Smooth muscle cell (in vitro differentiated cells): ENCODE data around the gene BCKDK. TPM values are rescaled to one million over a fixed set of nuclear protein-coding genes. Genes with fewer than 3 reads are reported as not detected.
"Not testable (repeated sequence)": the region's sequence is repeated elsewhere in the genome, so short reads cannot be mapped to it uniquely, and the experiment has no call there.

Source experiments
- DNase-seq: peaks from one replicate; lab custom pipeline; 2025; ENCODE audit not compliant: unreplicated experiment; lab: John Stamatoyannopoulos, UW
- H2AFZ ChIP-seq: fragments of 200-600 bp; sonication (generic); 2 replicates; pipeline ENCODE4 v1.6.0; 2016; ENCODE audit warnings: antibody characterized with exemption, low read depth, mild to moderate bottlenecking
- H3F3A ChIP-seq: fragments of 200-600 bp; sonication (generic); 2 replicates; pipeline ENCODE4 v1.6.0; 2017; ENCODE audit warnings: antibody characterized with exemption, low read depth
- H3K27ac ChIP-seq: fragments of 200-600 bp; sonication (generic); 2 replicates; pipeline ENCODE4 v1.5.1; 2016; ENCODE audit warnings: low read depth, mild to moderate bottlenecking
- H3K27me3 ChIP-seq: fragments of 200-600 bp; sonication (generic); 2 replicates; pipeline ENCODE4 v1.6.1; 2016; ENCODE audit warnings: low read depth, mild to moderate bottlenecking
- H3K36me3 ChIP-seq: fragments of 200-600 bp; sonication (generic); 2 replicates; pipeline ENCODE4 v1.5.1; 2016; ENCODE audit warnings: low read depth
- H3K4me1 ChIP-seq: fragments of 200-600 bp; sonication (generic); 2 replicates; pipeline ENCODE4 v1.5.1; 2016; ENCODE audit warnings: low read depth
- H3K4me2 ChIP-seq: fragments of 200-600 bp; sonication (generic); 2 replicates; pipeline ENCODE4 v1.6.0; 2016; ENCODE audit warnings: mild to moderate bottlenecking
- H3K4me3 ChIP-seq: fragments of 200-600 bp; sonication (generic); 2 replicates; pipeline ENCODE4 v1.5.1; 2016; ENCODE audit warnings: mild to moderate bottlenecking
- H3K79me2 ChIP-seq: fragments of 200-600 bp; sonication (generic); 2 replicates; pipeline ENCODE4 v1.6.0; 2016; ENCODE audit warnings: low read depth, mild to moderate bottlenecking
- H3K9ac ChIP-seq: fragments of 200-600 bp; sonication (generic); 2 replicates; pipeline ENCODE4 v1.6.0; 2016; ENCODE audit warnings: low read depth
- H3K9me3 ChIP-seq: fragments of 200-600 bp; sonication (generic); replicated peaks from 2 replicates; pipeline ENCODE4 v1.5.1; 2016; ENCODE audit warnings: low read depth
- H4K20me1 ChIP-seq: fragments of 200-600 bp; sonication (generic); 2 replicates; pipeline ENCODE4 v1.6.0; 2016; ENCODE audit warnings: low read depth
- CTCF ChIP-seq: fragments of 200-600 bp; sonication (generic); IDR thresholded peaks from 2 replicates; pipeline ENCODE4 v1.5.1; 2017; ENCODE audit warnings: borderline replicate concordance, mild to moderate bottlenecking, antibody characterized with exemption; ENCODE audit not compliant: insufficient read depth, poor library complexity, severe bottlenecking
- WGBS: methylation state at CpG from one replicate; pipeline ENCODE4 v1.1.7; 2016; ENCODE audit warnings: low lambda C conversion rate; 5-methylcytosine and 5-hydroxymethylcytosine counted together
- polyA plus RNA-seq: library from polyadenylated mRNA; unstranded; fragments of >200 nt; fragmentation: Nextera tagmentation; extraction: Ambion mirVana; gene quantifications from 2 replicates; pipeline ENCODE4 v1.2.1, GENCODE V29; 2016
- total RNA-seq: library from RNA; depleted of rRNA; stranded (reverse); fragments of >200 nt; gene quantifications from 2 replicates; pipeline ENCODE4 v1.2.3, GENCODE V29; 2014

Gene BCKDK
- total and polyA plus RNA-seq, 2 experiments from 2014 or later = 40.5 to 82.6 TPM

- H3K4me2 ChIP-seq = no peak overlapping the region
- H3K9me3 ChIP-seq = no peaks in the 10 kb centered on the region
- 91% methylated on average over 6 of the region's 6 CpGs for WGBS
- H3K36me3 ChIP-seq = no peaks in the 10 kb centered on the region
- H3F3A ChIP-seq = no peaks in the 10 kb centered on the region
- H4K20me1 ChIP-seq = peaks cover 5% of the 10 kb centered on the region
- H3K27me3 ChIP-seq = no peaks in the 10 kb centered on the region
- H3K4me3 ChIP-seq = no peak overlapping the region
- H3K27ac ChIP-seq = no peak overlapping the region
- no peaks in the 10 kb centered on the region for H3K79me2 ChIP-seq
- H3K9ac ChIP-seq = no peak overlapping the region
- DNase-seq = no peak
- no peak overlapping the region for H2AFZ ChIP-seq
- no peak for TF ChIP-seq CTCF
- peaks cover 11% of the 10 kb centered on the region for H3K4me1 ChIP-seq
Observed at GRCh38 chr16:31136287-31136662, 28.1 kb downstream of the BCKDK start.

GRCh38 chr16:31136822-31137499 is 28.8 kb downstream of the BCKDK start:
- H3K36me3 ChIP-seq, H2AFZ ChIP-seq: not testable (repeated sequence)
- 96% methylated on average over 20 of the region's 20 CpGs for whole genome bisulfite sequencing

GRCh38 chr16:31138621-31139578 is 30.7 kb downstream of the BCKDK start:
- H3K9ac ChIP-seq = no peak overlapping the region
- H3K4me2 ChIP-seq = peak overlapping the region; percentile 32
- peaks cover 5% of the 10 kb centered on the region for H4K20me1 ChIP-seq
- H3K4me1 ChIP-seq = peaks cover 15% of the 10 kb centered on the region
- H3K4me3 ChIP-seq = no peak overlapping the region
- 37% methylated on average over 27 of the region's 27 CpGs for WGBS
- no peaks in the 10 kb centered on the region for H3K79me2 ChIP-seq
- no peak overlapping the region for H3K27ac ChIP-seq
- H3K36me3 ChIP-seq = no peaks in the 10 kb centered on the region
- TF ChIP-seq CTCF = no peak
- no peak for DNase-seq
- peak overlapping the region; percentile 20 for H2AFZ ChIP-seq
- H3F3A ChIP-seq = no peaks in the 10 kb centered on the region
- H3K27me3 ChIP-seq = no peaks in the 10 kb centered on the region
- H3K9me3 ChIP-seq = no peaks in the 10 kb centered on the region

More at GRCh38 chr16:31136822-31137499, 28.8 kb downstream of the BCKDK start:
- not testable (repeated sequence) for H3K4me3 ChIP-seq, H3K9me3 ChIP-seq, H3K79me2 ChIP-seq, DNase-seq, H3K9ac ChIP-seq, H3F3A ChIP-seq, H3K4me2 ChIP-seq, H3K27ac ChIP-seq, H3K27me3 ChIP-seq, H4K20me1 ChIP-seq
- H3K4me1 ChIP-seq = peaks cover 17% of the 10 kb centered on the region

GRCh38 chr16:31141071-31141469 is 32.9 kb downstream of the BCKDK start:
- not testable (repeated sequence) for DNase-seq, H3K9me3 ChIP-seq, H3K36me3 ChIP-seq, H2AFZ ChIP-seq, H3F3A ChIP-seq, H3K79me2 ChIP-seq, H3K27me3 ChIP-seq, H4K20me1 ChIP-seq, H3K4me1 ChIP-seq
- H3K4me3 ChIP-seq = peak overlapping the region; percentile 43
- H3K4me2 ChIP-seq = peak overlapping the region; percentile 80
- WGBS = 96% methylated on average over 9 of the region's 9 CpGs
- H3K9ac ChIP-seq = peak overlapping the region; percentile 1
- H3K27ac ChIP-seq = peak overlapping the region; percentile 64
